ENCODE measurements around the gene ZIC5. TPM values are rescaled to one million over a fixed set of nuclear protein-coding genes. Genes with fewer than 3 reads are reported as not detected.

ZIC5 gene
- total and polyA plus RNA-seq, 2 of the 13 experiments (the other 11 are each of a cell fraction or from before 2014, with no cell fraction given): 0.02 to 0.07 TPM

DNA sequence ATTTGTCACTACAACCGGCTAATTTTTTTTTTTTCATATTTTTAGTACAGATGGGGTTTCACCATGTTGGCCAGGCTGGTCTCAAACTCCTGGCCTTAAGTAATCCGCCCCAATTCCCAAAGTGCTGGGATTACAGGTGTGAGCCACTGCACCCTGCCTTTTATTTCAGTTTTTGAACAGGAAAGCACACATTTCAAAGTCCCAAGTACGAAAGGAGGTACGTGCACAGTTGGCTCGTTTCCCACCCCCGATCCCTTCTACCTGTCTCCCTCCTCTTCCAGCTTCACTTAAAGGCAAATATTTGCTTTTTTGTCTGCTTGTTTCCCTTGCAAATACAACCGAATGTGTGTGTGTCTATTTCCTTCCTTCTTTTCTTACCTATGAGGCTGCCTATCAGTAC is 30.5 kb downstream of the ZIC5 start (continued):
- TF ChIP-seq, protein P1, sequence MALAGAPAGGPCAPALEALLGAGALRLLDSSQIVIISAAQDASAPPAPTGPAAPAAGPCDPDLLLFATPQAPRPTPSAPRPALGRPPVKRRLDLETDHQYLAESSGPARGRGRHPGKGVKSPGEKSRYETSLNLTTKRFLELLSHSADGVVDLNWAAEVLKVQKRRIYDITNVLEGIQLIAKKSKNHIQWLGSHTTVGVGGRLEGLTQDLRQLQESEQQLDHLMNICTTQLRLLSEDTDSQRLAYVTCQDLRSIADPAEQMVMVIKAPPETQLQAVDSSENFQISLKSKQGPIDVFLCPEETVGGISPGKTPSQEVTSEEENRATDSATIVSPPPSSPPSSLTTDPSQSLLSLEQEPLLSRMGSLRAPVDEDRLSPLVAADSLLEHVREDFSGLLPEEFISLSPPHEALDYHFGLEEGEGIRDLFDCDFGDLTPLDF (CRISPR knock-in tag; IDR thresholded peaks at IDR 0.05): no peak
- peak; percentile 44 for TF ChIP-seq SIX1 (CRISPR knock-in tag; IDR thresholded peaks at IDR 0.05; ENCODE audit: borderline replicate concordance)
- no peak for TF ChIP-seq NR2F1 (CRISPR knock-in tag; IDR thresholded peaks at IDR 0.05)
- no peak for TF ChIP-seq PRDM10 (CRISPR knock-in tag; IDR thresholded peaks at IDR 0.05; ENCODE audit: low read depth)
- no peak for TF ChIP-seq MED13 (CRISPR knock-in tag; IDR thresholded peaks at IDR 0.05)
- TF ChIP-seq KAT8 (CRISPR knock-in tag; IDR thresholded peaks at IDR 0.05): peak; percentile 52; the same call in 1 of the 2 replicates
- no peak for TF ChIP-seq ZFP62 (CRISPR knock-in tag; IDR thresholded peaks at IDR 0.05)
- TF ChIP-seq ZNF781 (CRISPR knock-in tag; IDR thresholded peaks at IDR 0.05; ENCODE audit: borderline replicate concordance, not compliant biosample characterization): no peak
- TF ChIP-seq ZNF496 (CRISPR knock-in tag; IDR thresholded peaks at IDR 0.05; ENCODE audit: insufficient replicate concordance): no peak
- TF ChIP-seq KDM3A (CRISPR knock-in tag; IDR thresholded peaks at IDR 0.05; ENCODE audit: low read depth): no peak
- TF ChIP-seq XRCC5 (optimal IDR thresholded peaks at IDR 0.05; ENCODE audit: low read length): no peak
- TF ChIP-seq KLF15 (CRISPR knock-in tag; IDR thresholded peaks at IDR 0.05; ENCODE audit: borderline replicate concordance): no peak
- TF ChIP-seq ZNF616 (CRISPR knock-in tag; IDR thresholded peaks at IDR 0.05; ENCODE audit: low read depth): no peak
- TF ChIP-seq, protein P2, sequence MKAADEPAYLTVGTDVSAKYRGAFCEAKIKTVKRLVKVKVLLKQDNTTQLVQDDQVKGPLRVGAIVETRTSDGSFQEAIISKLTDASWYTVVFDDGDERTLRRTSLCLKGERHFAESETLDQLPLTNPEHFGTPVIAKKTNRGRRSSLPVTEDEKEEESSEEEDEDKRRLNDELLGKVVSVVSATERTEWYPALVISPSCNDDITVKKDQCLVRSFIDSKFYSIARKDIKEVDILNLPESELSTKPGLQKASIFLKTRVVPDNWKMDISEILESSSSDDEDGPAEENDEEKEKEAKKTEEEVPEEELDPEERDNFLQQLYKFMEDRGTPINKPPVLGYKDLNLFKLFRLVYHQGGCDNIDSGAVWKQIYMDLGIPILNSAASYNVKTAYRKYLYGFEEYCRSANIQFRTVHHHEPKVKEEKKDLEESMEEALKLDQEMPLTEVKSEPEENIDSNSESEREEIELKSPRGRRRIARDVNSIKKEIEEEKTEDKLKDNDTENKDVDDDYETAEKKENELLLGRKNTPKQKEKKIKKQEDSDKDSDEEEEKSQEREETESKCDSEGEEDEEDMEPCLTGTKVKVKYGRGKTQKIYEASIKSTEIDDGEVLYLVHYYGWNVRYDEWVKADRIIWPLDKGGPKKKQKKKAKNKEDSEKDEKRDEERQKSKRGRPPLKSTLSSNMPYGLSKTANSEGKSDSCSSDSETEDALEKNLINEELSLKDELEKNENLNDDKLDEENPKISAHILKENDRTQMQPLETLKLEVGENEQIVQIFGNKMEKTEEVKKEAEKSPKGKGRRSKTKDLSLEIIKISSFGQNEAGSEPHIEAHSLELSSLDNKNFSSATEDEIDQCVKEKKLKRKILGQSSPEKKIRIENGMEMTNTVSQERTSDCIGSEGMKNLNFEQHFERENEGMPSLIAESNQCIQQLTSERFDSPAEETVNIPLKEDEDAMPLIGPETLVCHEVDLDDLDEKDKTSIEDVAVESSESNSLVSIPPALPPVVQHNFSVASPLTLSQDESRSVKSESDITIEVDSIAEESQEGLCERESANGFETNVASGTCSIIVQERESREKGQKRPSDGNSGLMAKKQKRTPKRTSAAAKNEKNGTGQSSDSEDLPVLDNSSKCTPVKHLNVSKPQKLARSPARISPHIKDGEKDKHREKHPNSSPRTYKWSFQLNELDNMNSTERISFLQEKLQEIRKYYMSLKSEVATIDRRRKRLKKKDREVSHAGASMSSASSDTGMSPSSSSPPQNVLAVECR (CRISPR knock-in tag; IDR thresholded peaks at IDR 0.05; ENCODE audit: borderline replicate concordance): peak; percentile 53; the same call in 1 of the 2 replicates
- no peak for TF ChIP-seq ZSCAN21 (CRISPR knock-in tag; IDR thresholded peaks at IDR 0.05; ENCODE audit: borderline replicate concordance)
- 0 out of 2 replicates have a peak, but pooled peaks have one; percentile 24 for TF ChIP-seq FOXJ3 (CRISPR knock-in tag; IDR thresholded peaks at IDR 0.05; ENCODE audit: borderline replicate concordance)
- TF ChIP-seq ATF1 (CRISPR knock-in tag; IDR thresholded peaks at IDR 0.05): no peak
- 0 out of 2 replicates have a peak, but pooled peaks have one; percentile 45 for TF ChIP-seq ZNF792 (CRISPR knock-in tag; IDR thresholded peaks at IDR 0.05)
- peak; percentile 57; the same call in 1 of the 2 replicates for TF ChIP-seq REPIN1 (CRISPR knock-in tag; IDR thresholded peaks at IDR 0.05; ENCODE audit: borderline replicate concordance, low read depth)
- no peak for TF ChIP-seq NCOA5 (CRISPR knock-in tag; IDR thresholded peaks at IDR 0.05)
- TF ChIP-seq MAFK (conservative IDR thresholded peaks at IDR 0.05 in 1 of 2, IDR thresholded peaks at IDR 0.05 in 1 of 2; ENCODE audit: low read length in 2 of 2): no peak
